D721Med (cell line): ENCODE measurements around the gene VEGFA.

Source experiments
- DNase-seq: peaks from one replicate; pipeline ENCODE4 v3.0.0; 2011; ENCODE audit warnings: low spot score; ENCODE audit not compliant: insufficient read length
- FAIRE-seq: peaks from 2 replicates; lab custom pipeline; 2011; peaks lifted over from hg19 to GRCh38; lab: Jason Lieb, UNC
- TF ChIP-seq, protein P1 (sequence below): IDR thresholded peaks from 2 replicates; pipeline ENCODE4 v1.5.1; 2012; ENCODE audit warnings: mild to moderate bottlenecking, control low read depth; ENCODE audit not compliant: insufficient read depth; ENCODE audit errors: missing control alignments

VEGFA gene

DNA sequence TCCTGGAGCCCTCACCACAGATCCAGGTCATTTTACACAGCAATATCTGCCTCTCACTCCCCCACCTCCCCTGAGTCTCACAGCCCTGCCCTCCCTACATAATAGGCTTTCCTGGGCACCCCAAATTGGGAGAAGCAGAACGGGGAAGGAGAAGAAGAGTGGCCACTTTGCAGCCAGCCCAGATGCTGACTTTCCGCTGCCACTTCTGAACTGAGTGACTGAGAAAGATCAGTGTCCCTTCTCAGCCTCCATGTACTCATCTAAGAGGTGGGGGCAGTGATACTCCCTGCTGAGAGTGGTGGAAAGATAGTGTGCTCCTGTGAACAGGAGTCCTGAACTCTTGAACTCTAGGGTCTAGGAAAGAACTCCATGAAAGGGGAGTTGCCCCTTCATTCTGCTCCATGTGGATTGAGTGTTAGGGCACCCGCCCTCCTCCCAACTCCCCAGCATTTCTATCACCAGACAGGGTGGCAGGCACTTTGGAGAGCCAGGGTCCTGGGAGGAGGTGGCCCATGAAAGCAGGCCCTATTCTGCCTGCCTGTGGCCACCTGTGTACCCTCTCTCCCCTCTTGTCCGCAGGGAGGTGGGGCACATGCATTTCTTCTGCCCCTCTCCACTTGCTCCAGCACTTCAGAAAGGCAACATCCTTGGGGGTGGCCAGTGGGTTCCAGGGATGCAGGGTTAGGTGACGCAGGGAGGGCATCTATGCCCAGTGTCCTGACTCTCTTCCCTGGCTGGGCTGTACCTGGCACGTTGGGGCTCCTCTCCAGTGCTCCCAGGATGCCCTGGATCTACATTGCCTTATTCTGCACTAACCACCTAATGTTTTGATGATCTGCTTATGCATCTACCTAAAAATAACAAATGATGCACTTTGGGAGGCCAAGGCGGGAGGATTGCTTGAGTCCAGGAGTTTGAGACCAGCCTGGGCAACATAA lies 44.1 kb upstream of the VEGFA start:
- no peak for DNase-seq
- TF ChIP-seq, protein P1, sequence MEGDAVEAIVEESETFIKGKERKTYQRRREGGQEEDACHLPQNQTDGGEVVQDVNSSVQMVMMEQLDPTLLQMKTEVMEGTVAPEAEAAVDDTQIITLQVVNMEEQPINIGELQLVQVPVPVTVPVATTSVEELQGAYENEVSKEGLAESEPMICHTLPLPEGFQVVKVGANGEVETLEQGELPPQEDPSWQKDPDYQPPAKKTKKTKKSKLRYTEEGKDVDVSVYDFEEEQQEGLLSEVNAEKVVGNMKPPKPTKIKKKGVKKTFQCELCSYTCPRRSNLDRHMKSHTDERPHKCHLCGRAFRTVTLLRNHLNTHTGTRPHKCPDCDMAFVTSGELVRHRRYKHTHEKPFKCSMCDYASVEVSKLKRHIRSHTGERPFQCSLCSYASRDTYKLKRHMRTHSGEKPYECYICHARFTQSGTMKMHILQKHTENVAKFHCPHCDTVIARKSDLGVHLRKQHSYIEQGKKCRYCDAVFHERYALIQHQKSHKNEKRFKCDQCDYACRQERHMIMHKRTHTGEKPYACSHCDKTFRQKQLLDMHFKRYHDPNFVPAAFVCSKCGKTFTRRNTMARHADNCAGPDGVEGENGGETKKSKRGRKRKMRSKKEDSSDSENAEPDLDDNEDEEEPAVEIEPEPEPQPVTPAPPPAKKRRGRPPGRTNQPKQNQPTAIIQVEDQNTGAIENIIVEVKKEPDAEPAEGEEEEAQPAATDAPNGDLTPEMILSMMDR: no peak
- FAIRE-seq: no peak

DNA sequence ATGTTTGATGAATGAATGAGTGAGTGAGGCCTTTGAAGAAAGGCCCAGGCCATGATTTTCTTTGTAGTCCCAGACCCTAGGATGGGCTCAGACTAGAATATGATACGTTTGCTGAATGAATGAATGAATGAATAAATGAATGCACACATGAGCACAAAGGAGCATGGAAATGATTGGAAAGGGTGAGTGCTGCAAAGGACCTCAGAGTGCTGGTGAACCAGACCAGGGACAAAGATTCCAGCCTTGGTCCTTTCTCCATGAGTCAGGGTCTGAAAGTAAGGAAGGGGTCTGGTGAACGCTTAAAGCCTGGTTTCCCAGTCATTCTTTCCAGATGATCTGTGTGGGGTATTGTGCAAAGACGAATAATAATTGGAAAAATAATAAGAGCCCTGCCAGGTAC lies 42.4 kb upstream of the VEGFA start:
- no peak for FAIRE-seq
- TF ChIP-seq, protein P1: no peak
- DNase-seq: no peak

DNA sequence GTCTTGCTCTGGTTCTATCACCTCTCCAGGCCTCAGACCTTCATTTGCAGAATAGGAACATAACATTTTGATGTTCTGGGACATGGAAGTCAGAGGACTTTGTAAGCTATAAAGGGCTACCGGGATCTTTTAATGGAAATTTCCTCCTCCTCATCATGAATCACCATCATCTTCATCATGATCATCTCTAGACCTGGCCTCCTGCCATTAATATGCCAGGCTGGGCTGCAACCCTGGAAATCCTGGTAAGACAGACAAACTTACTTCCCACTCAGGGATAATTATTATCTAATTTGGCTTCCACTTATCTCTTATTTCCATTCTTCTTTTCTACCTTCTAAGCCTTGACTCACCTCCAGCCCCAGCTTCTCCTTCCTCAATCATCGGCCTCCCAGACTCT lies 41.4 kb upstream of the VEGFA start:
- FAIRE-seq (no peak), DNase-seq (no peak)
- TF ChIP-seq, protein P1: no peak

DNA sequence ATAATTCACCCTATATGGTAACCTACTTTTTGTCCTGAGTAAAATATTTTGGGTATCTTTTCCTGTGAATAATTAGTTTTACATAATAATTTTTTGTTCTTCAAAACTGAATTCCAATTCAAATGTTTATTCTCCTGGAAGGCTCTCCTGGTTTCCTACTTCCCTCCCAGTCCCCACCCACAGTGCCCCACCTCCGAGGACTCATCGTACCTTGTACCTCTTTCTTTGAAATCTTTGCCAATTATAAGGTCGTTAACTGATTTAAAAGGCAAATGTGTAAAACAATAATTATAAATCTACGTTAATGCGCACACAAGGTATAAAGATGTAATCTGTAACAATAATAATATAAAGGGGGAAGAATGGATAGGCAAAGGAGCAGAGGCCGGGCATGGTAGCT lies 40.5 kb upstream of the VEGFA start:
- DNase-seq: no peak
- no peak for FAIRE-seq
- TF ChIP-seq, protein P1: no peak

DNA sequence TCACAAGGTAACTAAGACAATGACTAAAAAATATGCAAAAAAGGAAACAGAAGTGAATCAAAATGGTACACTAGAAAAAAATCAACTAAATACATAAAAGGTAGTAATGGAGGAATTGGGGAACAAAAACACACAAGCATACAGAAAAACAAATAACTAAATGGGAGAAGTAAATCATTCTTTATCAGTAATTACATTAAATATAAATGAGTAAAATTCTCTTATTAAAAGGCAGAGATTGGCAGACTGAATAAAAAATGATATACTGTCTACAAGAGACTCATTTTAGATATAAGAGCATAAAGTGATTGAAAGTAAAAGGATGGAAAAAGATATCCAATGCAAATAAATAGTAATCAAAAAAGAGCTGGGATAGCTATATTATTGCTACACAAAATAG lies 39.4 kb upstream of the VEGFA start:
- DNase-seq (no peak), FAIRE-seq (no peak)
- TF ChIP-seq, protein P1: no peak

DNA sequence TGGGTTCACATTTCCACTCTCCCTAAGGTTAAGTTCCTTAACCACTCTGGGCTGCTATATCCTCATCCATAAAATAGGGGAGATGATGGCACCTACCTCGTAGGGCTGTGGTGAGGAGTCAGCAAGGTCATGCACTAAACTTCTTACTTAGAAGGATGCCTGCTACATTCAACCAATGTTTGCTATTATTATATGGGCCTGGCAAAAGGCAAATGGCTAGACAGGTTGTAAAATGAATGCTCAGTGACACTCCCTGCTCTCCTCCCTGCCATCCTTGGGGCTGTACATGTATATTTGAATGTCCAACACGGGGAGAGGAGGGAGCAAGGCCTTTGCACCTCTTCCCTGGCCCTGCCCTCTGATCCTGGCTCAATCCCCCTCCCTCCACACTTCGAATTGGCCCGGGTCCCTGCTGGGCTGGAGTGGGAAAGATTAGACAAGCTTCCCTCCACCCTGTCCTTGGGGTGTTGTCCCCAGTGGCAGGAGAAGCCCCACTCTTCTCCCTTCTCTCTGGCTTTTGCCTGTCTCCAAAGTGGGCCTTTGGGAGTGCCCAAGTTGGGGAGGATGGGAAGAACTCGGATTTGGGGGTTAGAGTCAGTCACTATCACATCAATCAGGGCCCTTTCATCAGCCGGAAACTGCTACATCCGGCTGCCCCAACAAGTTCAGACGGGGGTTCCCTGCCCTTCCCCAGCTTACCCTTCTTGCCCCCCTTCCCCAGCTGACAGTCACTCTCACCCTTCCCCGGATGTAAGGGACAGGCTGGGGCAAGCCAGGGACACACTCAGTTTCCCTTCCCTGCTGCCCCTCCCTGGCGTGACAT lies 36.3 kb upstream of the VEGFA start:
- DNase-seq: no peak
- no peak for FAIRE-seq
- TF ChIP-seq, protein P1: no peak

DNA sequence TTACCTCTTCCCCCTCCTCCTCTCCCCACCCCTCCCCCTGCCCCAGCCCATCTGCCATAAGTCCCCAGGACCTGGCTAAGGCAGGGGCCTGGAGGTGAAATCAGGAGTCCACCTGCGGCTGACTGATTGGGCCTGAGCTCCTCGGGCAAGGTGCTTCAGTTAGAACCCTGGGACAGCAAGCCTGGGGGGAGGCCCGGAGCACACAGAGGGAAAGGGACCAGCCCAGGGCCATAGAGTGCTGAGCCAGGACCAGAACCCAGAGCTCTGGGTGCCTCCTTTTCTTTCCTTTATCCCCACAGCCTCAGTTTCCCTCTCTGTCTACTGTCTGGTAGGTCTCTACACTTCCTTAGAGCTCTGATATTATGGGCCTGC lies 35.7 kb upstream of the VEGFA start:
- DNase-seq: no peak
- TF ChIP-seq, protein P1: no peak
- FAIRE-seq: no peak
